Mucosa of stomach (tissue), 1 donor: Measurements from ENCODE around the gene FGF6.
"Not testable (repeated sequence)": the region's sequence is repeated elsewhere in the genome, so short reads cannot be mapped to it uniquely, and the experiment has no call there.

Experiments used
- H3K27me3 ChIP-seq: one replicate; pipeline ENCODE4 v1.7.0; 2013; ENCODE audit warnings: mild to moderate bottlenecking, low read length; ENCODE audit not compliant: control insufficient read depth, insufficient read depth
- H3K36me3 ChIP-seq: one replicate; pipeline ENCODE4 v1.7.0; 2013; ENCODE audit warnings: low read length; ENCODE audit not compliant: control insufficient read depth, insufficient read depth
- H3K4me1 ChIP-seq: one replicate; pipeline ENCODE4 v1.7.0; 2013; ENCODE audit warnings: mild to moderate bottlenecking, low read length; ENCODE audit not compliant: control insufficient read depth, insufficient read depth
- H3K4me3 ChIP-seq: one replicate; pipeline ENCODE4 v1.7.0; 2013; ENCODE audit warnings: low read length
- H3K9ac ChIP-seq: one replicate; pipeline ENCODE4 v1.7.0; 2013; ENCODE audit warnings: mild to moderate bottlenecking, low read length, moderate library complexity
- H3K9me3 ChIP-seq: one replicate; pipeline ENCODE4 v1.7.0; 2013; ENCODE audit warnings: mild to moderate bottlenecking, low read length, moderate library complexity; ENCODE audit not compliant: control insufficient read depth
- donor health status: Pancreatic carcinoma.

FGF6 gene

DNA sequence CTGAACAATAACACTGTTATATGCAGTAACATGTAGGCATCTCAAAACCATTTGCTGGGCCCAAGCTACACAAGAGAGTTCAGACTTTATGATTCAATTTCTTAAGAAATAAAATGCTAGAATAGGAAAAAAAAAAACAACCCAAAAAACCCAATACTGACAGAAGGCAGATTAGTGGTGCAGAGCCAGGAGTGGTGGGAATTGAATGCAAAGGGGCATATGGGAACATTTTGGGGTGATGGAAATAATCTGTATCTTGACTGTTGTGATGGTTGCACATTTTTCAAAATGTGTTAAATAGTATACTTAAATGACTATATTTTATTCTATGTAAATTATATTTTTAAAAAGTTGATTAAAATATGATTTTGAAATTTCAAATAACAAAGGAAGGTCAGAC lies 23.4 kb upstream of the FGF6 start:
- no peaks in the 10 kb centered on the region for H3K36me3 ChIP-seq
- no peaks in the 10 kb centered on the region for H3K27me3 ChIP-seq
- no peaks in the 10 kb centered on the region for H3K4me1 ChIP-seq
- H3K9me3 ChIP-seq = no peaks in the 10 kb centered on the region
- no peak overlapping the region for H3K4me3 ChIP-seq
- H3K9ac ChIP-seq = no peak overlapping the region

DNA sequence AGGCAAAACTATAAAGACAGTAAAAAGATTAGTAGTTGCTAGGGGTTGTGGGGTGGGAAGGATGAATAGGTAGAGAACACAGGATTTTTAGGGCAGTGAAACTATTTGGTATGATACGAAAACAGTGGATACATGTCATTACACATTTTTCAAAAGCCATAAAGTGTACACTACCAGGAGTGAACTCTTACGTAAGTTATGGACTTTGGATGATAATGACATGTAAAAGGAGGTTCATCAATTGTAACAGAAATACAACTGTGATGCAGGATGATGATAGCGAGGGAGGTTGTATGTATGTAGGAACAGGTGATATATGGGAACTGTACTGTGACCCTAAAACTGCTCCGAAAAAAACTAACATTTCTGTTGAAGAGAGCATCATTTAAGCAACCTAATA lies 15.1 kb upstream of the FGF6 start:
- Histone ChIP-seq H3K9me3 (no peaks in the 10 kb centered on the region), H3K9ac (no peak overlapping the region), H3K4me1 (no peaks in the 10 kb centered on the region), H3K36me3 (no peaks in the 10 kb centered on the region), H3K27me3 (no peaks in the 10 kb centered on the region), H3K4me3 (no peak overlapping the region)

DNA sequence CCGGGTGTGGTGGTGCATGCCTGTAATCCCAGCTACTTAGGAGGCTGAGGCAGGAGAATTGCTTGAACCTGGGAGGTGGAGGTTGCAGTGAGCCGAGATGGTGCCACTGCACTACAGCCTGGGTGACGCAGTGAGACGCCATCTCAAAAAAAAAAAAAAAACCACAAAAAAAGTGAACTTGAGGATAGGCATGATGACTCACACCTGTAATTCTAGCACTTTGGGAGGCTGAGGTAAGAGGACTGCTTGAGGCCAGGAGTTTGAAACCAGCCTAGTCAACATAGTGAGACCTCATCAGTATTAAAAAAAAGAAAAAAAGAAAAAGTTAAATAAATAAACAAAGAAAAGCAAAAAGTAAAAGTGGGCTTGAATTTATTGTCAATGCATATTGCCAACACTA lies 10.2 kb upstream of the FGF6 start:
- not testable (repeated sequence) for H3K36me3 ChIP-seq, H3K27me3 ChIP-seq, H3K9me3 ChIP-seq, H3K4me3 ChIP-seq, H3K9ac ChIP-seq, H3K4me1 ChIP-seq

DNA sequence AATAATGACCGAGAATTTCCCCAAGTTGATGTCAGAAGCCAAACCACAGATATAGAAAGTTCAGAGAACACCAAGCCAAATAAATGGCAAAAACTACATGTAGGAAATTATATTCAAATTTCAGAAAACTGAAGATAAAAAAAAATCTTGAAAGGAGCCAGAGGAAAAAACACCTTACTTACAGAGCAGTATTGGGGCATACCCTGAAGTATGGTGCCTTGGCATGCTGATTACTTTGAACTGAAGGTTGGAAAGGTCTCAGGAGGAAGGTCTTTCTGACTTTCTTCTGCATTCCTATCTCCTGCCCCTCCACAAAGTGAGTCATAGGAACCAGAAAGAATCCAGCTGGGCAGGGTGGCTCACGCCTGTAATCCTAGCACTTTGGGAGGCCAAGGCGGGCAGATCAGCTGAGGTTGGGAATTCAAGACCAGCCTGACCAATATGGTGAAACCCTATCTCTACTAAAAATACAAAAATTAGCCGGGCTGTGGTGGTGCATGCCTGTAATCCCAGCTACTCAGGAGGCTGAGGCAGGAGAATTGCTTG lies 8.8 kb upstream of the FGF6 start:
- no peaks in the 10 kb centered on the region for H3K9me3 ChIP-seq
- H3K27me3 ChIP-seq = no peaks in the 10 kb centered on the region
- H3K9ac ChIP-seq = no peak overlapping the region
- no peaks in the 10 kb centered on the region for H3K36me3 ChIP-seq
- no peak overlapping the region for H3K4me3 ChIP-seq
- no peaks in the 10 kb centered on the region for H3K4me1 ChIP-seq

DNA sequence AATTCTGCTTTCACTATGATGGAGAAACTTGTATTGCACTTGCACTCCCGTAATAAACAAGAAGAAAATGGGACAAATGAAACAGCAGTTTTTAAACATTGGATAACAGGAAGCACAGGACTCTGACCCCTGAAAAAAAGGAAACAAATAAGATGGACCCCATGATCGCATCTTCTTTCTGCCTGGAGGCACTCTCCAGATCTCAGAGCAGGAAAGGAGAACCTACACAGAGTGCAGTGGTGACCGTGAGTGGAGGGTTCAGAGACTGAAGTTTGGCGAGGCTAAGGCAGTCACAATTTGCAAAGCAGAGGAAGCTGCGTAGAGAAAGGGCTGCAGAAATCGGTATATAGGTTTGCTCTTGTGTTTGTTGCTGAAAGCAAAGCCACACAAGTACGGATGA lies 6.1 kb upstream of the FGF6 start:
- Histone ChIP-seq H3K4me1 (no peaks in the 10 kb centered on the region), H3K9me3 (no peaks in the 10 kb centered on the region), H3K9ac (no peak overlapping the region), H3K27me3 (no peaks in the 10 kb centered on the region), H3K36me3 (no peaks in the 10 kb centered on the region), H3K4me3 (no peak overlapping the region)

DNA sequence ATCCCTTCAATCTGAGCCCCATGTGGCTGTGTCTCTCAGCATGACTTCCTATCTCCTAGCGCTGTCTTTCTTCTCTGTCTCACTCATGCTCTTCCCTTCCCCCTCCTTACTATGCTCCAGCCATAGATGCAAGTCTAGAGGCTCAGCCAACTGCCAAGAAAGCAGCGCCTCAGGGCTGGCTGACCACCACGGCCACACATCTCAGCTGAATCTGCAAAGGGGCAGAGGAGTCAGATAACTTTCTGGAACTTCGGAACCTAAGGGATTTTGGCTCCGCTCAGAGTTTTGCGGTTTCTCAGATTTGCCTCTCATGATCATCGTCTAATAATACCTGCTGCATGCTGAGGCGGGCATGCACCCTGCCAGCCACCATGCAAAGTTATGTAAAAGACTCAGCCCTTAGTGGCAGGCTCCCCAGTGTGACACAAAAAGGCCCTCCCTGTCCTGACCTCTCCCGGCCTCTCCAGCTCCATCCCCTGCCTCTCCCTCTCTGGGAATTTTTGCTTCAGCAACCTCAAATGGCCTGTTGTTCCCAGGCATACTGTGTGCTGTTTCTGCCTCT lies 5.0 kb upstream of the FGF6 start:
- Histone ChIP-seq H3K9ac (no peak overlapping the region), H3K36me3 (no peaks in the 10 kb centered on the region), H3K9me3 (no peaks in the 10 kb centered on the region)

DNA sequence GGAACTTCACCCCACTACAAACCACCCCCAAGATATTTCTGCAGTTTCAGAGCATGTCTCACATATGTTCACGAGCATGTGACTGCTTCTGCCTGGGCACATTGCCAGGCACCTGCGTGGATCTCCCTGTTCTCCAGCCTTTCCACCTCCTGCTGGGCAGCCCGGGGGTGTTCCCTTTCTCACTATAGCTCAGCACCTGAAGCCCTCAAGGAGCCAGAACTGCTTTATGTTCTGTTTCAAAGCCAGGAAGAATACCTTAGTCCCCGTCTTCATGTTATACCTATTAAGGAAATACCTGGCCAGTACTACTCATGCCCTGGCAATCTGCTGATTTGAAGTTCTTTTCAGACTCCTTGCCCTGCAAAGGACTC lies 4.2 kb upstream of the FGF6 start:
- Histone ChIP-seq H3K27me3 (no peaks in the 10 kb centered on the region), H3K9ac (no peak overlapping the region), H3K4me1 (no peaks in the 10 kb centered on the region), H3K9me3 (no peaks in the 10 kb centered on the region), H3K4me3 (no peak overlapping the region), H3K36me3 (no peaks in the 10 kb centered on the region)

More for the DNA sequence above, 5.0 kb upstream of the FGF6 start:
- Histone ChIP-seq H3K4me1 (no peaks in the 10 kb centered on the region), H3K4me3 (no peak overlapping the region), H3K27me3 (no peaks in the 10 kb centered on the region)

DNA sequence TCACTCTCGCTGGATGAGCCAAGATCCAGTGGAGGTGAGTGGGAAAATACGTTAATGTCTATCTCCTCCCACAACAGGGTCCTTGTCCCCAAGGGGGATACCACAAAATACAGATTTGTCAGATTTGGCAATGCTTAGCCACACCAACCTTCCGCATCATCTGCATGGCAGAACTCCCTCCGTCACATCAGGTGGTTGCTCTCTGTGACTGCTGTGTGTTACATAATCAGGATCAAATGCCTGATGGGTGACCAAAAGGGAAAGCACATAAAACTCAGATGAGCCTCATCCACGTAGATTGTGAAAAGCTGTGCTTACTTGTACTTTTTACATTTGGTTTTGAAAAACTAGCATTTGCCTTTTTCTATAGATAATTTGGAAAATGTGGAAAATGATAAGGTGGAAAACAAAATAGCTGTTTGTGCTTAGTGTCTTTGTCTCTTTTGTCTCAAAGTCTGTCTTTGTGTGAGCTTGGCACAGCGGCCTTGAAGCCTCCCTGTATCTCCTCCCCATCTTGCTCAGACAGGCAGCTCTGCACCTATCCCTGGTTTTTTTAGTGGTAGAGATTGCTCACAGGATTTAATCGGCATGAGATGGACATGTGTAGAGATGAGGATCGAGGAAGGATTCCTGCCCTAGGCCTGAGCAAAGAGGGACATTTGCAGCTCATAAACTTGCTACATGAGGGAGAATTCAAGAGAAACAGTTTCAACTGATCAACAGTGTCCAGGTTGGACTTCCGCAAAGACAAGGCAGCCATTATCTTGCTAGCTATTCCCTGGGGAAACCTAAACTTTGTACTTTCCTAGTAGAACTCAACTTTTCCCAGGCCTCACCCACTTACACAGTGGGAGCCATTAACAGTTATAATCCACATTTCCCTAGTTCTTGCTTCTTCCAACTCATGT lies 3.6 kb upstream of the FGF6 start:
- H3K36me3 ChIP-seq = no peaks in the 10 kb centered on the region
- H3K4me3 ChIP-seq = no peak overlapping the region
- H3K9ac ChIP-seq = no peak overlapping the region
- no peaks in the 10 kb centered on the region for H3K27me3 ChIP-seq
- H3K9me3 ChIP-seq = no peaks in the 10 kb centered on the region
- no peaks in the 10 kb centered on the region for H3K4me1 ChIP-seq

DNA sequence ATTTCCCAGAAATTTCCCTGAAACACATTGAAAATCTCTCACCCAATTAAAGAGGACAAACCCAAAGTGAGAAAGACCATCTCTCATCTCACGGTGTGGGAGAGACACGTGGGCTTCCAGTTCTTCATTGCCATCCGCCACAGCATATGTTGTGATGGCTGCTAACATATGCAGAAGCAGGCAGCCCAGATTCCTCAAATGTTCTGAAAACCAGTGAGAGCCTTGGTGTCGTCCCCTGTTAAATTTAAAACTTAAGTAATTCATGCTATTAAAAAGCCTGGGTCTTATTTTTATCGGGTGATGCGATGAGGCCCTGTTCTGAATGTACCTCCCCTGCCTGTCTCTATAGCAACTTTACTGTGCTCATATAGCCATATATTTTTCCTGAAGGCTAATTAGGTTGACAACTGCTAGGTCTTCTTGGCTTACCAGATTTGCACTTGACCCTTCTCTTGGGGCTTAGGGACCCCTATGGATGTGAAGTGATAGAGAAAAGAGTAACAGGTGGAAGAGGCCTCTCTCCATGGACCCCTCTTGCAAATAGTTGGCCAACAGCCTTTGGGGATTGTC lies 2.8 kb upstream of the FGF6 start:
- Histone ChIP-seq H3K36me3 (no peaks in the 10 kb centered on the region), H3K27me3 (no peaks in the 10 kb centered on the region), H3K9me3 (no peaks in the 10 kb centered on the region), H3K9ac (no peak overlapping the region), H3K4me1 (no peaks in the 10 kb centered on the region), H3K4me3 (no peak overlapping the region)

DNA sequence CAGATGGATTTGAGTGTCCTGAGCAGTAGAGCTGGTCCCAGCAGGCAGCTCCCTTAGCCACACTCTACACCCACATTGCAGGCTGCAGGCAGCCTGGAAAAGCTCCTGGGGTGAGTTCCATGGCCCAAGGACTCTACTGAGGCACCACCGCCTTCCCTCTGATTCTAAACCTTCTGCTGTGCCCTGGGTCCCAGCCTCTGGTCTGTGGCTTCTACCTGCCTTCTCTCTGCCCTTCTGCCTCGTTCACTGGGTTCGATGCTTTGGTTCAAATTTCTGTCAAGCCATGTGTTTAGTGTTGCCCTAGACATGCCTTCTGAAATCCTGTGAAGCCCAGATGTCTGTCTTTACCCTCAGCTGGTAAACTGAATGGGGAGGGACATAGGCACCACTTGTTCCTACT lies 1.5 kb upstream of the FGF6 start:
- Histone ChIP-seq H3K36me3 (no peaks in the 10 kb centered on the region), H3K9ac (no peak overlapping the region), H3K9me3 (no peaks in the 10 kb centered on the region), H3K4me1 (no peaks in the 10 kb centered on the region), H3K4me3 (no peak overlapping the region), H3K27me3 (peaks cover 2% of the 10 kb centered on the region)

DNA sequence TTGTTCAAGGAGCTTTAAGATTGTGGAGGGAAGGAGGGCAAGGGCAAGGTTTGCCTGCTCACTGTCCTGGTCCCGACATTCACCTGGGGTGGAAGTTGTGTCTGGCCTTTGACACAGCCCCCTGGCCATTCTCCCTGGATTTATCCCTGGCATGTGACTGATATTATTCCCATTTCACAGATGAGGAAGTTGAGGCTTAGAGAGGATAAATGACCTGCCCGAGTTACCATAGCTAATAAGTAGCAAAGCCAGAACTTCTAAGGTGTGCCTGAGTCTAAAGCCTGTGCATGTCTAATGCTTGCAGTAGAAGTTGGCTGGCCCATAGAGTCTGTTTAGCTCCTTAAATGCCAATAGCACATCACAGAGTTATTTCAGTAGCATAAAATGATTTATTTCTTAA lies 720 bp upstream of the FGF6 start:
- H3K9me3 ChIP-seq = no peaks in the 10 kb centered on the region
- H3K27me3 ChIP-seq = peaks cover 8% of the 10 kb centered on the region
- no peak overlapping the region for H3K4me3 ChIP-seq
- no peak overlapping the region for H3K9ac ChIP-seq
- no peaks in the 10 kb centered on the region for H3K36me3 ChIP-seq
- no peaks in the 10 kb centered on the region for H3K4me1 ChIP-seq

DNA sequence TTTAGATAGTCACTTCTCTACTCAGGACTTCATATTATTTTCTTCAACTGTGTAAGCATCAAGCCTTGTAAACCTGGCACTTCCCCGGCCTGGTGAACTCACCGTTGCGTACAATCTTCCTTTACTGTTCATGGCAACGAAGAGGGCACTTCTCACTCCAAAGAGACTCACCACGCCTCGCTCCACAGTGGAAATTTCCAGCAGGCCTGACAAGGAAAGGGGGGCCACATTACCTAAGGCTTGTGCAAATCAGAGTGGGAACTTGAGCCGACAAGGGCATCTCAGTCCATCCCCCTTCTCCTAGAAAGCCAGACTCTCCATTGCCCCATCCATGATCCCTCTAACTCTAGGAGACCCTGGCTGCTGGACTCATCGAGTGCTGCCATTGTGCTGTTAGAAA lies 1.6 kb downstream of the FGF6 start:
- H3K36me3 ChIP-seq = no peaks in the 10 kb centered on the region
- H3K9ac ChIP-seq = no peak overlapping the region
- no peaks in the 10 kb centered on the region for H3K4me1 ChIP-seq
- peaks cover 8% of the 10 kb centered on the region for H3K27me3 ChIP-seq
- H3K9me3 ChIP-seq = no peaks in the 10 kb centered on the region
- no peak overlapping the region for H3K4me3 ChIP-seq
